ENCODE results near the gene EFCAB13. TPM values are rescaled to one million over a fixed set of nuclear protein-coding genes. Genes with fewer than 3 reads are reported as not detected.

EFCAB13 gene, protein sequence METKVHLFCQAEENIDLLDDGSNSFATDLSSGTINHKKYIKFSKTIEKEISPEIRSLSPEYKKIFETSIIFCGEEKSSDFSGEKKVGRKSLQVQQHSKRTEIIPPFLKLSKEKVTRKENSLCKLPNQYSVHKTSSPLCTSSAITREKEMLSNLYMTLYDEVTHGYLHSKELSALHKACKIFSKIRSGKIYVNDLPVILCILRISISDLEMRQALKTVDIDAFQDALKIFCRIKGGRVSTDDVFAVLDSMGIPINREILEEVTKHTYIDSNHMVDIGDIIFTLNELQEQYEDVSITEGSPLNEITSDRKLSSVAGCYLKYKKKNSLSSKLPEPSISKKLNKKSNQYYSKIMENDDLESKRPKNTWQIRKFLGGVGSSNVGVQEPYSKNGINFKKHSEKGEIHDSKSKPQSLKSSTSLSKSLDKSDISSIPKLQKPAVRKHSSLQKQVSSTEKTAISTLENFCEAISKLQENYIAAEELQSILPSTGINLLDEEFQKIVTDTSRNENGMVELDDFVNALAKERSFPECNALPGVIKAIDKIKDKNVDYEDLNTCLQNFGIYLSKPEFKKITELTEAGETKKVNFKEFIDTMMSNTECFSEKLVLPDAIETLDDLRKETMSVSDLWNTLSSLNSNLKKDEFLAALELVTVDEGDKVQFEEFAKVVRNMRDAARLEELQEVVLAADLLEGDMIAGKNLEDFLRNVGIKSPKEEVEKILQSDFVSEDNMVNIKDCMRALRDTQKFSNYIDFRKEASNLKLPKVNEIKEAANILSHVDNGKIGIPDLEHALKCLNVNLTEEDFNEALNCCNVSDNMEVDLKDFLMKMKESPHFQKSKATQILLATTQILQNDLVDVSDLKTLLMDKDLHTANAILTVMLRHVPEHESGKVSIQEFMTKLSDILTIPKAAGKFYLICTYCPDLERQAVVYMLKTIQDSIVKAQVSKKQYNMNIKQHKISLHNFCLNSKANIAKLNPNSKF
- 0.51 and 1.4 TPM in 2 replicates for total RNA-seq

GRCh38 chr17:47323382-47324223 is at the start of gene EFCAB13:
Gene EFCAB13, plus strand, starts transcription at chr17:47323955. Its CDS starts 4,399 bp downstream, at chr17:47328354.

Other genes starting within 250 kb of the EFCAB13 start
- 24.4 and 48.5 TPM in 2 replicates for gene CDC27, start 134.7 kb upstream of the EFCAB13 start, total RNA-seq
- gene MYL4, start 114.6 kb upstream of the EFCAB13 start, total RNA-seq = 7.5 TPM in 1 of 2 replicates, not detected in the other
- 3.7 and 11.1 TPM in 2 replicates for gene ITGB3, start 70.1 kb upstream of the EFCAB13 start, total RNA-seq
- 40.5 and 56.0 TPM in 2 replicates for gene NPEPPS, start 207.2 kb downstream of the EFCAB13 start, total RNA-seq

Data from pericardium fibroblast (primary cell).